HG03103 (cell line): ENCODE measurements around the gene SYMPK.

Source experiments
- ATAC-seq: cut with Tn5 transposase; IDR thresholded peaks from one replicate; pipeline ENCODE4 v1.9.1; 2021; ENCODE audit warnings: low read depth; ENCODE audit not compliant: unreplicated experiment

The SYMPK gene

GRCh38 chr19:45768655-45768983 is 94.3 kb downstream of the SYMPK start:
- ATAC-seq, result no peak

- ATAC-seq, result no peak
Measured at GRCh38 chr19:45767881-45768654, 94.9 kb downstream of the SYMPK start.

GRCh38 chr19:45767410-45767880 is 95.5 kb downstream of the SYMPK start:
- ATAC-seq, result no peak

- no peak for ATAC-seq
Measured at GRCh38 chr19:45766869-45767346, 96.0 kb downstream of the SYMPK start.

- no peak for ATAC-seq
Measured at GRCh38 chr19:45766296-45766868, 96.6 kb downstream of the SYMPK start.

- no peak for ATAC-seq
Measured at GRCh38 chr19:45765702-45766295, 97.1 kb downstream of the SYMPK start.
